NT2/D1 (cell line): Measurements from ENCODE around the gene EPB41L1.

ENCODE experiments used
- DNase-seq: peaks from one replicate; pipeline ENCODE4 v3.0.0-alpha.2; 2011; ENCODE audit warnings: low read depth, low spot score
- H3K27me3 ChIP-seq: 2 replicates; pipeline ENCODE4 v1.6.0; 2011; ENCODE audit warnings: mild to moderate bottlenecking; ENCODE audit not compliant: insufficient read length, insufficient read depth
- H3K36me3 ChIP-seq: 2 replicates; pipeline ENCODE4 v1.6.1; 2011; ENCODE audit warnings: mild to moderate bottlenecking, low read length, mixed read lengths; ENCODE audit not compliant: insufficient read depth, insufficient read length
- H3K4me1 ChIP-seq: 2 replicates; pipeline ENCODE4 v1.5.1; 2011; ENCODE audit not compliant: insufficient read depth, insufficient read length
- H3K4me3 ChIP-seq: 2 replicates; pipeline ENCODE4 v1.5.1; 2011; ENCODE audit warnings: low read depth; ENCODE audit not compliant: insufficient read length
- H3K9ac ChIP-seq: 2 replicates; pipeline ENCODE4 v1.6.0; 2011; ENCODE audit warnings: low read depth; ENCODE audit not compliant: insufficient read length
- H3K9me3 ChIP-seq: 2 replicates; pipeline ENCODE4 v1.5.1; 2011; ENCODE audit warnings: mild to moderate bottlenecking, low read length; ENCODE audit not compliant: insufficient read depth
- SUZ12 ChIP-seq: IDR thresholded peaks from 2 replicates; pipeline ENCODE4 v1.6.1; 2011; ENCODE audit not compliant: insufficient read length, insufficient read depth; ENCODE audit errors: extremely low read depth
- YY1 ChIP-seq: IDR thresholded peaks from 2 replicates; pipeline ENCODE4 v1.6.1; 2011; ENCODE audit not compliant: insufficient read length, insufficient read depth
- ZNF274 ChIP-seq: IDR thresholded peaks from 2 replicates; pipeline ENCODE4 v1.6.1; 2011; ENCODE audit warnings: mild to moderate bottlenecking, low read depth, low read length

The EPB41L1 gene

DNA sequence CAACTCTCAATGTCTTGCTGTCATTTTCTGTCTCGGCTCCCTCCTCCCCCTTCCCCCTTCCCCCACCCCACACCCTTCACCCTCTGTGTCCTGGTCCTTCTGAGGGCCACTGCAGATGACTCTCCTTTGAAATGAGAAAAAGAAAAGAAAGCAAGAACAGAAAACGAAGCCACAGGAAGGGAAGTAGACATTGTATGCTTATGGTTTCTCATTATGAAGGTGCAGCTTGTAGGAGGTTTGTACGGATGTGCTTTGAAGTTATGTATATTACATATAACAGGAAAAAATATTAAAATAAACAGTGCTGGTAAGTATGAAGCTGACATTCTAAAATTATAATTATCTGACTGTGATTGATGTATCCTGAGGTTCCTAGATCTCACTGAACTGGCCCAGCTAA, 75.5 kb downstream of the EPB41L1 start:
- H3K9me3 ChIP-seq: no peaks in the 10 kb centered on the region
- H3K27me3 ChIP-seq: no peaks in the 10 kb centered on the region
- H3K36me3 ChIP-seq: peaks cover 24% of the 10 kb centered on the region
- DNase-seq: no peak
- H3K4me1 ChIP-seq: no peaks in the 10 kb centered on the region
- H3K4me3 ChIP-seq: no peak overlapping the region
- H3K9ac ChIP-seq: no peak overlapping the region
- TF ChIP-seq YY1: no peak
- no peak for TF ChIP-seq SUZ12
- TF ChIP-seq ZNF274: no peak

DNA sequence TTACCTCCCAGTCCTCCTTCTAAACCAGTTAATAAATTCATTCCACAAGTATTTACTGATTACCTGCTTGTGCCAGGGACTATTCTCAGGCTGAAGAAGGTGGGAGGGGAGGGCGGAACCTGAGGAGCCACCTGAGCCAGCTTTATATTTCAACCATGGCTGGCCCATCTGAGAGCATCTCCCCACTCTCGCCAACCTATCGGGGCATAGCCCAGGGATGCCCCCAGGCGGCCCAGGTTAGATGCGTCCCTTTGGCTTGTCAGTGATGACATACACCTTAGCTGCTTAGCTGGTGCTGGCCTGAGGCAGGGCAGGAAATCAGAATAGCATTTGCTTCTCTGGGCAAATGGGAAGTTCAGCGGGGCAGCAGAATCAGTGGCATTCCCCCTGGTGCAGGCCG, 76.8 kb downstream of the EPB41L1 start:
- Histone ChIP-seq H3K9ac (no peak overlapping the region), H3K36me3 (peaks cover 11% of the 10 kb centered on the region), H3K27me3 (no peaks in the 10 kb centered on the region), H3K4me3 (no peak overlapping the region), H3K4me1 (no peaks in the 10 kb centered on the region), H3K9me3 (no peaks in the 10 kb centered on the region)
- DNase-seq: no peak
- TF ChIP-seq SUZ12: no peak
- TF ChIP-seq YY1: no peak
- no peak for TF ChIP-seq ZNF274

DNA sequence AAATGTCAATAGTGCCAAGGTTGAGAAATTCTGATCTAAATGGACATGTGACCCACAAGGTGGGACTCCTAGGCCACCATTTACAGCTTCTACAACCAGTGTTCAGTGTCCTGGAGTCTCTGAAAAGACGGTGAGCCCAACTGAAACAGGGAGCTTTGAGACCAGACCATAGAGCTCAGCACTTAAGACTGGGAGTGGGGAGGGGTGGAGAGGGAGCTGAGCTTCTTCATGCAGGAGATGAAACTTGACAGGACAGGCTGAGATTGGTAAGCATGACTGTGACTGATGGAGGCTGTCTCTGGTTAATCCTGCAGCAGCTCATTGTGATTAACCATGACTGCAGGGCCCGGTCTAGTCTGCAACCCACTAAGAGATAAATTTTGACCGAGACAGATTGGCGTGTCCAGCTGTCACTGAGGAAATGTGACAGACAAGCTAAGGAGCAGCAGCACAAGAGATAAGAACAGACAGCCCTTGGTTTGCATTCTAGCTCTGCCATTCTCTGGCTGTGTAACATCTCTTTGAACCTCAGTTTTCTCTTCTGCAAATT, 80.3 kb downstream of the EPB41L1 start:
- Histone ChIP-seq H3K9me3 (no peaks in the 10 kb centered on the region), H3K36me3 (peaks cover 28% of the 10 kb centered on the region), H3K9ac (no peak overlapping the region), H3K4me1 (peaks cover 3% of the 10 kb centered on the region), H3K27me3 (no peaks in the 10 kb centered on the region), H3K4me3 (no peak overlapping the region)
- DNase-seq: no peak
- TF ChIP-seq YY1: no peak
- TF ChIP-seq SUZ12: no peak
- no peak for TF ChIP-seq ZNF274

DNA sequence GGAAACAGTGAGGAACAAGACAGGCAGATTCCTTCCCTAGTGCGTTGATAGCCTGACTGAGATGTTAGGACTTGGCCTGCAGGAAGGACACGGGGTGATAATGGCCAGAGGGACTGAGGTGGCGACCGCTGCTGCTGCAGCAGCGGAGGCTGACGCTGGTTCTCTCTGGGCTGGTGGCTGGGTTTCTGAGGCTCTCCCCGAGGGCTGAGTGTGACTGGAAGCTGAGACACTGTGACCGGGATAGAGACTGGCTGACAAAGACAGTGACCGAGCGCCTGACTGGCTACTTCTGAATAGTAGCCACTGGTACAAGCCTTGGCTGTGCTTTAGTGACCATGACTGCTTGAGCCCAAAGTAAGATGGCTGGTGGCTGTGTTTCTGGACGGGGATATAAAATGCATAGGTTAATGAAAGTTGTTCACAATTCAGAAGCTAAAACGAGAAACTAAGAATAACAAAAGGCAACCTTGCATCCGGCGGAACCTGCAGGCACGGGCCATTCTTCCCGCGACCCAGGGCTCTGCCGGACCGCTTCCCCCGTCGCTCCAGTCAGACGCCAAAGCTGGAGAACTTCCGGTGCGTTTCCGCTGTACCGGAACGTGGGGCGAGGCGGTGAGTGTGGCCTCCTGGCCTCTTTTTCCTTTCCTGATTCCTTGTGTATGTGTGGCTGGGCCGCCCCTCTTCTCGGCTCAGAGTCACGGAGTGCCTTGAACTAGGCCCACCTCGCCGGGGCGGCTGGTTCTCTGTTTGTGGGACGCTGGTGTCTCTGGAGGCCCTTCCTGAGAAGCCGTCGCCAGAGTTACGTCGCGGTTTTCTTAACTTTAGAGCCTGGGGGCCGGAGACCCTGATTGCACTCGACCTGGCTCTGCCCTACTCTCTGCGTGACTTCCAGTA, 81.6 kb downstream of the EPB41L1 start, which contains the start of gene AAR2:
Gene AAR2, plus strand, starts transcription at position 587 of the 894 bp plus-strand sequence. CDS start 3,391 bp downstream, outside the sequence.
- no peaks in the 10 kb centered on the region for H3K9me3 ChIP-seq
- no peaks in the 10 kb centered on the region for H3K27me3 ChIP-seq
- peak within 1 kb of the TSS; percentile 70 for H3K4me3 ChIP-seq
- DNase-seq: peak; percentile 76
- H3K9ac ChIP-seq: peak within 1 kb of the TSS; percentile 89
- H3K36me3 ChIP-seq: peaks cover 36% of the 10 kb centered on the region
- TF ChIP-seq SUZ12 (no peak), YY1 (peak; percentile 27), ZNF274 (no peak)
- H3K4me1 ChIP-seq: peaks cover 3% of the 10 kb centered on the region

DNA sequence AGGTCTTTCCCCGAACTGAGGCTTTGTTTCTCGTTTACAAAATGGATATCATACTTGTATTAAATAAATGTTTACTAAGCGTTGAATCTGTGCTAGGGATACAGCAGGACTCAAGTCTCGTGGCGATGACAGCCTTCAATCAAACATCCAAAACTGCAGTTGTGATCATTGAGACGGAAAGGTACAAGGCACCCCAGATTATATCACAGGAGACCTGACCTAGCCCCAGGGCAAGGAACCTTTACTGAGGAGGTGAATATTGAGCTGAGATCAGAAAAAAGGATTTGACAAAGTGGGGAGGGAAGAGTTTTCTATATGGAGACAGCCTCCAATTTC, 82.2 kb downstream of the EPB41L1 start:
- Histone ChIP-seq H3K27me3 (no peaks in the 10 kb centered on the region), H3K4me3 (peak overlapping the region; percentile 70), H3K36me3 (peaks cover 41% of the 10 kb centered on the region), H3K9me3 (no peaks in the 10 kb centered on the region), H3K9ac (peak overlapping the region; percentile 89), H3K4me1 (peaks cover 3% of the 10 kb centered on the region)
- TF ChIP-seq SUZ12 (no peak), ZNF274 (no peak), YY1 (no peak)
- DNase-seq: no peak

DNA sequence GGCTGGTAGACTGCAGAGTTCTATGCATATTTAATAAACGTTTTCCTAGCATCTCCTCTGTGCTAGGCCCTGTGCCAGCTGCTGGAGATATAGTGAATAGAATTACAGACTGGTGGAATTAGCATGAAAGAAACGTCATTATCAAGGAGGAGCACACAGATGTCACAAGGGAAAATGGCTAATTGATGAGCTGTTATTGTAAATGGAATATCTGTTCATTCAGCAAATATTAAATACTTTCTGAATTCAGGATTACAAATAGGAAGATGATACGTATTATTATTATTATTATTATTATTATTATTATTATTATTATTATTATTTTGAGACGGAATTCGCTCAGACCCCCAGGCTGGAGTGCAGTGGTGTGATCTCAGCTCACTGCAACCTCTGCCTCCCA, 82.9 kb downstream of the EPB41L1 start:
- Histone ChIP-seq H3K4me3 (peak overlapping the region; percentile 70), H3K9ac (peak overlapping the region; percentile 89), H3K4me1 (peaks cover 3% of the 10 kb centered on the region), H3K9me3 (no peaks in the 10 kb centered on the region), H3K27me3 (no peaks in the 10 kb centered on the region), H3K36me3 (peaks cover 47% of the 10 kb centered on the region)
- no peak for DNase-seq
- no peak for TF ChIP-seq SUZ12
- no peak for TF ChIP-seq YY1
- no peak for TF ChIP-seq ZNF274

DNA sequence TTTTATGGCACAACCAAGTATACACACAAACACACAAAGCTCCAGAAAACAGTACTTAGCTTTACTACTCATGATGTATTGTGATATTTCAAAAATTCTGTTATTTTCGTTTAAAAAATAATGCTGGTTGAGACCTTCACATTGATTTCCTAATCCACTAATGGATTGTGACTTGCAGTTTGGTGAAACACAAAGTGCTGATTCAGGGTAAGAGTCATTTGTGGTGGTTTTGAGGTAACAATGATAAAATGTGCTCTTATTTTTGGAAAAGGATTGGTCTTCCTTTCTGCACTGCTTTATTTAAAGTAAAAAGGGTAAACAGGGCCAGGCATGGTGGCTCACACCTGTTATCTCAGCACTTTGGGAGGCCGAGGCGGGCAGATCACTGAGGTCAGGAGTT, 83.6 kb downstream of the EPB41L1 start:
- H3K9ac ChIP-seq: no peak overlapping the region
- no peak for DNase-seq

More for the DNA sequence above, 83.6 kb downstream of the EPB41L1 start:
- Histone ChIP-seq H3K4me3 (no peak overlapping the region), H3K9me3 (no peaks in the 10 kb centered on the region), H3K27me3 (no peaks in the 10 kb centered on the region), H3K36me3 (peaks cover 52% of the 10 kb centered on the region), H3K4me1 (peaks cover 3% of the 10 kb centered on the region)
- TF ChIP-seq ZNF274 (no peak), SUZ12 (no peak), YY1 (no peak)
